HCT116 (cell line): ENCODE measurements around the gene SUPT6H.

Experiments
- CEBPB ChIP-seq: IDR thresholded peaks from 2 replicates; pipeline ENCODE4 v1.6.1; 2012; ENCODE audit warnings: low read depth
- EZH2 ChIP-seq: fragments of 200-600 bp; sonication (generic); IDR thresholded peaks from 2 replicates; pipeline ENCODE4 v1.6.1; 2017; ENCODE audit warnings: antibody characterized with exemption, mixed run types
- EZH2phosphoT487 ChIP-seq: fragments of 200-600 bp; IDR thresholded peaks from 2 replicates; pipeline ENCODE4 v1.6.1; 2018; ENCODE audit warnings: antibody characterized with exemption, borderline replicate concordance
- POLR2A ChIP-seq: IDR thresholded peaks from 2 replicates; pipeline ENCODE4 v1.7.0; 2011; ENCODE audit warnings: borderline replicate concordance; ENCODE audit not compliant: insufficient read depth, insufficient read length; ENCODE audit errors: extremely low read depth
- SIN3A ChIP-seq: IDR thresholded peaks from 2 replicates; pipeline ENCODE4 v1.6.1; 2012; ENCODE audit warnings: low read depth
- TF ChIP-seq, protein P1 (sequence below): IDR thresholded peaks from 2 replicates; pipeline ENCODE4 v1.6.1; 2012
- TF ChIP-seq, protein P2 (sequence below): IDR thresholded peaks from 2 replicates; pipeline ENCODE4 v1.6.1; 2012; ENCODE audit warnings: low read depth

DNA sequence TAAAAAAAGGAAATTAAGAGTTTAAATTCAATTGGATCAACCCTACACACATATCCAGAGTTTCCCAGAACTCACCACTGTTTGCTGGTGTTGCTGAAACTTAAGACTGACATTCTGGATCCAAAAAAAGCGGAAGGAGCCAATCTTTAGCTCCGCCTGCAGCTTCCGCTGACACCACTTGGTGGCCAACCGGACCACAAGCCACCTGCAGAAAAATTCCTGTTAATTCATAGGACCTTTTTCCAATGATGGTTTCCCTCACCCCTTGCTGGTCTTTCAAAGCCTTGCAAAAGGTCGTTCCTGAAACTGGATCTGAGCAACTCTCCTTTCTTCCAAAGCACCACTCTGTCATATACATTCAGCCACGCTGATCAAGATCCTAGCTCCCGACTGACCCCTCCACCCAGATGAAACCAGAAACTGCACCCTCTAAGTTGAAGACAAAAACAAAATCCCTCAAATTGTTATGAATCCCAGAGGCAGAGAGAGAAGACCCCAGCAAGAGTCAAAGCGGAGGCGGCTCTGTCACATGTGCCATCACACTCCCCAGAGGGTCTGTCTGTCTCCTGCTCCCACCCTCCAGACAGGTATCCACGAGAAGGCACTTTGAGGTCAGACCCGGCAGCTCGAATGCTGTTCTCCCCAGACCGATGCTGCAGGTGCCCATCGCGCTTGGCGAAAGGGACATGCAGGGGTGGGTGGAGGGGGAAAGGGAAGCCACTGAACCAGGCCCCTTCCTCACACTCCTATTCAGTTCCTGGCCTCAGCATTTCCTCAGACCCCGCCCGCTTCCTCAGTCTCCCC, 17.8 kb upstream of the SUPT6H start:
- TF ChIP-seq, protein P1, sequence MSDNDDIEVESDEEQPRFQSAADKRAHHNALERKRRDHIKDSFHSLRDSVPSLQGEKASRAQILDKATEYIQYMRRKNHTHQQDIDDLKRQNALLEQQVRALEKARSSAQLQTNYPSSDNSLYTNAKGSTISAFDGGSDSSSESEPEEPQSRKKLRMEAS: no peak
- TF ChIP-seq EZH2phosphoT487 (no peak), CEBPB (no peak), POLR2A (no peak), SIN3A (no peak), EZH2 (no peak)
- TF ChIP-seq, protein P2, sequence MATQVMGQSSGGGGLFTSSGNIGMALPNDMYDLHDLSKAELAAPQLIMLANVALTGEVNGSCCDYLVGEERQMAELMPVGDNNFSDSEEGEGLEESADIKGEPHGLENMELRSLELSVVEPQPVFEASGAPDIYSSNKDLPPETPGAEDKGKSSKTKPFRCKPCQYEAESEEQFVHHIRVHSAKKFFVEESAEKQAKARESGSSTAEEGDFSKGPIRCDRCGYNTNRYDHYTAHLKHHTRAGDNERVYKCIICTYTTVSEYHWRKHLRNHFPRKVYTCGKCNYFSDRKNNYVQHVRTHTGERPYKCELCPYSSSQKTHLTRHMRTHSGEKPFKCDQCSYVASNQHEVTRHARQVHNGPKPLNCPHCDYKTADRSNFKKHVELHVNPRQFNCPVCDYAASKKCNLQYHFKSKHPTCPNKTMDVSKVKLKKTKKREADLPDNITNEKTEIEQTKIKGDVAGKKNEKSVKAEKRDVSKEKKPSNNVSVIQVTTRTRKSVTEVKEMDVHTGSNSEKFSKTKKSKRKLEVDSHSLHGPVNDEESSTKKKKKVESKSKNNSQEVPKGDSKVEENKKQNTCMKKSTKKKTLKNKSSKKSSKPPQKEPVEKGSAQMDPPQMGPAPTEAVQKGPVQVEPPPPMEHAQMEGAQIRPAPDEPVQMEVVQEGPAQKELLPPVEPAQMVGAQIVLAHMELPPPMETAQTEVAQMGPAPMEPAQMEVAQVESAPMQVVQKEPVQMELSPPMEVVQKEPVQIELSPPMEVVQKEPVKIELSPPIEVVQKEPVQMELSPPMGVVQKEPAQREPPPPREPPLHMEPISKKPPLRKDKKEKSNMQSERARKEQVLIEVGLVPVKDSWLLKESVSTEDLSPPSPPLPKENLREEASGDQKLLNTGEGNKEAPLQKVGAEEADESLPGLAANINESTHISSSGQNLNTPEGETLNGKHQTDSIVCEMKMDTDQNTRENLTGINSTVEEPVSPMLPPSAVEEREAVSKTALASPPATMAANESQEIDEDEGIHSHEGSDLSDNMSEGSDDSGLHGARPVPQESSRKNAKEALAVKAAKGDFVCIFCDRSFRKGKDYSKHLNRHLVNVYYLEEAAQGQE: no peak
